ENCODE measurements around the gene EIF3A.

EIF3A gene

GRCh38 chr10:118985576-118985975 is 95.0 kb downstream of the EIF3A start:
- peaks cover 0 to 2% of the 10 kb centered on the region in 2 donors for H3K27me3 ChIP-seq (ENCODE audit: control insufficient read depth in 1 of 2, insufficient read depth in 2 of 2, low read length in 2 of 2)
- H3K9ac ChIP-seq (ENCODE audit: low read length in 2 of 2), result no peak overlapping the region
- H3K4me3 ChIP-seq (ENCODE audit: low read length in 2 of 2), result no peak overlapping the region
- no peak overlapping the region for H3K27ac ChIP-seq (ENCODE audit: low read length)
- H3K36me3 ChIP-seq (ENCODE audit: control insufficient read depth in 2 of 2, insufficient read depth in 2 of 2, low read length in 2 of 2), result no peaks in the 10 kb centered on the region
- H3K9me3 ChIP-seq (ENCODE audit: control insufficient read depth in 2 of 2, low read length in 2 of 2), result peaks cover 3 to 6% of the 10 kb centered on the region in 2 donors
- no peaks in the 10 kb centered on the region for H3K4me1 ChIP-seq (ENCODE audit: control insufficient read depth, insufficient read depth, low read length)
